ENCODE measurements around the gene PFDN4.

Gene PFDN4

DNA sequence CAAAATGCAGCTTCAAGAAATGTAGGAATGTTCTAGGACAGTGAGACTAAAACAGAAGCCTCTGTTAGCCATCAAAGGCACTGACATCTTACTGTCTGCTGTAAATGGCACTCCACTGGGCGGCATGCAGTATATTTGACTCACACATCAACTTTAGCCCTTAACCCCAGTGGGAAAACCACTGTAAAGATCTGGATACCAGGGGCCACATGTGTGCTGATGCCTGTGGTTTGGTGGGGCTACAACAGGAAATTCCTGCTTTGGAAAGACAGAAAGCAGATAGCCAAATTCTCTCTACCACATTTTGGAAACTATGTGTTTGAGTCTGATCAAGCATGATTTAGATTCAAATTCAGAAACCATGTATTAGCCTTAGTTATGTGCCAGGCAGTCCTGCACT is 4.3 kb downstream of the PFDN4 start:
- no peaks in the 10 kb centered on the region for H3K9me3 ChIP-seq (ENCODE audit: control insufficient read depth in 1 of 2, low read length in 2 of 2)
- H3K27ac ChIP-seq (ENCODE audit: low read depth, low read length): no peak overlapping the region
- no peaks in the 10 kb centered on the region for H3K27me3 ChIP-seq (ENCODE audit: control insufficient read depth in 1 of 2, insufficient read depth in 2 of 2, low read length in 2 of 2)
- H3K4me3 ChIP-seq (ENCODE audit: low read depth in 1 of 2, low read length in 2 of 2): no peak overlapping the region
- peaks cover 3 to 17% of the 10 kb centered on the region in 2 donors for H3K36me3 ChIP-seq (ENCODE audit: control insufficient read depth in 1 of 2, insufficient read depth in 2 of 2, low read length in 2 of 2)
- peaks cover 7 to 12% of the 10 kb centered on the region in 2 donors for H3K4me1 ChIP-seq (ENCODE audit: control insufficient read depth in 1 of 2, insufficient read depth in 2 of 2, low read length in 2 of 2)
- H3K9ac ChIP-seq (ENCODE audit: low read depth in 1 of 2, low read length in 2 of 2): no peak overlapping the region

DNA sequence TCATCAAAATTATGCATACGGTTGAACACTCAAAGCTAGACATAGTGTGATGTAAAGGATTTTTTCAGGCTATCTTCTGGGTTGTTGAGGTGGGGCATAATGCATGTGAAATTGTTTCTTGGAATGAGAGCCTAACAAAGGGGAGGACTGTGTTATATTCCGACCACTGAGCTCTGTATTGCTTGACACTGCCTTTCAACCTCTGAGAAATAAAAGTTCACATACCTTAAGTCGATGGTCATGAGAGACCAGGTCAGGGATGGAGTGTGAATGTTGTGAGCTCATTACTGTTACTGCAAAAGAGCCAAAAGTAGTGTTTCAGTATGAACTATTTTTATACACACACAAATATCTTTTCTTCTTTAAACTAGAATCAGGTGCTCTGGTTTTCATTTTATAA is 5.0 kb downstream of the PFDN4 start:
- H3K27me3 ChIP-seq (ENCODE audit: control insufficient read depth in 1 of 2, insufficient read depth in 2 of 2, low read length in 2 of 2): no peaks in the 10 kb centered on the region
- H3K36me3 ChIP-seq (ENCODE audit: control insufficient read depth in 1 of 2, insufficient read depth in 2 of 2, low read length in 2 of 2): peaks cover 3 to 20% of the 10 kb centered on the region in 2 donors
- H3K4me1 ChIP-seq (ENCODE audit: control insufficient read depth in 1 of 2, insufficient read depth in 2 of 2, low read length in 2 of 2): peaks cover 7 to 12% of the 10 kb centered on the region in 2 donors
- no peak overlapping the region for H3K27ac ChIP-seq (ENCODE audit: low read depth, low read length)
- no peak overlapping the region for H3K9ac ChIP-seq (ENCODE audit: low read depth in 1 of 2, low read length in 2 of 2)
- no peaks in the 10 kb centered on the region for H3K9me3 ChIP-seq (ENCODE audit: control insufficient read depth in 1 of 2, low read length in 2 of 2)
- no peak overlapping the region for H3K4me3 ChIP-seq (ENCODE audit: low read depth in 1 of 2, low read length in 2 of 2)

DNA sequence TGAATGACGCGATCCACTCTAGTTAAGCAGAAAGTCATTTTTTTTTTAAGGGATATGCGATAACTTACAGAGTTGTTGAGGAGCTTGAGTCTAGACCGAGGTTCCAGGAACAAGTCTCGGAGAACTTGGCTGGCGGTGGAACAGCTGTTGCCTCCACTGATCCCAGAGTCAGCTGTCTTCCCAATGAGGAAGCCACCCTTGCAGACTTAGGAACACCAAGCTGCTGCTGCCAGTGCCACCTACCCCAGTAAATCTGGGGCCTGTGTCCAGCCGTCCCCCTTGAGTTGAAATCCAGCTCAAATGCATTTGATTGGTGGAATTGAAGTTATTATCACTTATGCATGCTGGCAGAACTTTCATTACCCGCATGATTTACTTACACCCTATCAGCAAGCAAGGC is 6.7 kb downstream of the PFDN4 start:
- Histone ChIP-seq H3K4me3 (ENCODE audit: low read depth in 1 of 2, low read length in 2 of 2) (no peak overlapping the region), H3K4me1 (ENCODE audit: control insufficient read depth in 1 of 2, insufficient read depth in 2 of 2, low read length in 2 of 2) (peaks cover 0 to 4% of the 10 kb centered on the region in 2 donors), H3K9me3 (ENCODE audit: control insufficient read depth in 1 of 2, low read length in 2 of 2) (no peaks in the 10 kb centered on the region), H3K36me3 (ENCODE audit: control insufficient read depth in 1 of 2, insufficient read depth in 2 of 2, low read length in 2 of 2) (peaks cover 3 to 20% of the 10 kb centered on the region in 2 donors), H3K27me3 (ENCODE audit: control insufficient read depth in 1 of 2, insufficient read depth in 2 of 2, low read length in 2 of 2) (no peaks in the 10 kb centered on the region), H3K27ac (ENCODE audit: low read depth, low read length) (no peak overlapping the region), H3K9ac (ENCODE audit: low read depth in 1 of 2, low read length in 2 of 2) (no peak overlapping the region)

DNA sequence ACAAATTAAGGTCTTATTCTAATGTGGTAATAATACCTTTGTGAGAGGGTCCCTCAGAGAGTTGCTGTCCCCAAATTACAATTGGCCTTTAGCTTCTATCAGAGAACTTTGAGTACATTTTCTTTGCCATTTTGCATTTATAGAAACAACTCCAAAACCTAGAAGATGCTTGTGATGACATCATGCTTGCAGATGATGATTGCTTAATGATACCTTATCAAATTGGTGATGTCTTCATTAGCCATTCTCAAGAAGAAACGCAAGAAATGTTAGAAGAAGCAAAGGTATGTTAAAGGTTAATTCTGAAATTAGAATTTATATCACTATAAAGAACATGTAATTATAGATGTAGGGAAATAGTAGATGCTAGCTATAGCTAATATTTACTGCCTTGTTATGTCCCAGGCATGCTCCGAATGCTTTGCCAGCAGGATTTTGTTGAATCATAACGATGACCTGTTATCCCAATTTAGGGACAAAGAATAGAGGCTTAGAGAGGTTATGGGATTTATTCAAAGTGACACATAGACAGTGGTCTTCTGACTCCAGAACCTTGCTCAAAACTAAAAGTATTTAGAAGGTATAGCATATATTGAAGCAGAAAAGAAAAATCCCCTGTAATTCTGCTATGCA is 7.4 kb downstream of the PFDN4 start:
- peaks cover 3 to 20% of the 10 kb centered on the region in 2 donors for H3K36me3 ChIP-seq (ENCODE audit: control insufficient read depth in 1 of 2, insufficient read depth in 2 of 2, low read length in 2 of 2)
- H3K9me3 ChIP-seq (ENCODE audit: control insufficient read depth in 1 of 2, low read length in 2 of 2): no peaks in the 10 kb centered on the region
- no peak overlapping the region for H3K9ac ChIP-seq (ENCODE audit: low read depth in 1 of 2, low read length in 2 of 2)
- no peak overlapping the region for H3K4me3 ChIP-seq (ENCODE audit: low read depth in 1 of 2, low read length in 2 of 2)
- H3K27ac ChIP-seq (ENCODE audit: low read depth, low read length): no peak overlapping the region
- H3K27me3 ChIP-seq (ENCODE audit: control insufficient read depth in 1 of 2, insufficient read depth in 2 of 2, low read length in 2 of 2): no peaks in the 10 kb centered on the region
- no peaks in the 10 kb centered on the region for H3K4me1 ChIP-seq (ENCODE audit: control insufficient read depth in 1 of 2, insufficient read depth in 2 of 2, low read length in 2 of 2)

DNA sequence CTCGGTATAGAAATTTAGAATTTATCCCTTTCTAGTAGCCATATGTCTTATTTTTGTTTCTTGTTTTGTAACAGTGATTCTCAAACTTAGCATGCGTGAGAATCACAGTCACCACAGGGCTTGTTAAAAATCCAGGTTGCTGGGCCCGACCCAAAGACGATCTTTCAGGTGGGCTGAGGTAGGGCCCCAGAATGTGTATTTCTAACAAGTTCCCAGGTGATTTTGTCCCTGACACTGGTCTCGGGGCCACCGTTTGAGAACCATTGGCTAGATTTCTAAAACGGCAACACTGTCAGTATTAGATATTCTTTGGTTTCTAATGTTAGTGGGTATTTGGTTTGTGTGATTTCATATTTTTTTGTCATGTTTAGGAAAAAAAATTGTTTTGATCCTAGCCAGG is 9.9 kb downstream of the PFDN4 start:
- peaks cover 3 to 20% of the 10 kb centered on the region in 2 donors for H3K36me3 ChIP-seq (ENCODE audit: control insufficient read depth in 1 of 2, insufficient read depth in 2 of 2, low read length in 2 of 2)
- H3K9me3 ChIP-seq (ENCODE audit: control insufficient read depth in 1 of 2, low read length in 2 of 2): no peaks in the 10 kb centered on the region
- H3K9ac ChIP-seq (ENCODE audit: low read depth in 1 of 2, low read length in 2 of 2): no peak overlapping the region
- no peaks in the 10 kb centered on the region for H3K27me3 ChIP-seq (ENCODE audit: control insufficient read depth in 1 of 2, insufficient read depth in 2 of 2, low read length in 2 of 2)
- H3K4me1 ChIP-seq (ENCODE audit: control insufficient read depth in 1 of 2, insufficient read depth in 2 of 2, low read length in 2 of 2): no peaks in the 10 kb centered on the region
- H3K4me3 ChIP-seq (ENCODE audit: low read depth in 1 of 2, low read length in 2 of 2): no peak overlapping the region
- no peak overlapping the region for H3K27ac ChIP-seq (ENCODE audit: low read depth, low read length)

DNA sequence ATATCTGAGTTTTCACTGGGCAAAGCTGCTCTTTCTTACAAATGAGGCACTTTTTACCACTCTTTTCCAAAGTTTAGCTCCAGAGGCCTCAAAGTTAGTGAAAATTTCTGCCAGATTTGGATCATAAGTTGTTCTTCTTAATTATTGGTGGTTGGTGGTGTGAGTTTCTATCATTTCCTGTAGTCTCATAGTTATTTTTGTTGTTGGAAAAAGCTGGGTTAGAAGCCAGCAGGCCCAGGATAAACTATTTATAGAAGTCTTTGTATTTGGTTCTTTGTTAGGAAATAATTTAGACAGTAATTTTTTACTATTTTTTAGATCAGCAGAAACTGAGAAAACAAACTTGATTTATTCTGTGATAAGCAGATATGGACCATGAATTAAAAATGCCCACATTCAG is 10.6 kb downstream of the PFDN4 start:
- Histone ChIP-seq H3K27ac (ENCODE audit: low read depth, low read length) (no peak overlapping the region), H3K4me3 (ENCODE audit: low read depth in 1 of 2, low read length in 2 of 2) (no peak overlapping the region), H3K4me1 (ENCODE audit: control insufficient read depth in 1 of 2, insufficient read depth in 2 of 2, low read length in 2 of 2) (no peaks in the 10 kb centered on the region), H3K9me3 (ENCODE audit: control insufficient read depth in 1 of 2, low read length in 2 of 2) (no peaks in the 10 kb centered on the region), H3K36me3 (ENCODE audit: control insufficient read depth in 1 of 2, insufficient read depth in 2 of 2, low read length in 2 of 2) (peaks cover 3 to 20% of the 10 kb centered on the region in 2 donors), H3K27me3 (ENCODE audit: control insufficient read depth in 1 of 2, insufficient read depth in 2 of 2, low read length in 2 of 2) (no peaks in the 10 kb centered on the region), H3K9ac (ENCODE audit: low read depth in 1 of 2, low read length in 2 of 2) (no peak overlapping the region)

DNA sequence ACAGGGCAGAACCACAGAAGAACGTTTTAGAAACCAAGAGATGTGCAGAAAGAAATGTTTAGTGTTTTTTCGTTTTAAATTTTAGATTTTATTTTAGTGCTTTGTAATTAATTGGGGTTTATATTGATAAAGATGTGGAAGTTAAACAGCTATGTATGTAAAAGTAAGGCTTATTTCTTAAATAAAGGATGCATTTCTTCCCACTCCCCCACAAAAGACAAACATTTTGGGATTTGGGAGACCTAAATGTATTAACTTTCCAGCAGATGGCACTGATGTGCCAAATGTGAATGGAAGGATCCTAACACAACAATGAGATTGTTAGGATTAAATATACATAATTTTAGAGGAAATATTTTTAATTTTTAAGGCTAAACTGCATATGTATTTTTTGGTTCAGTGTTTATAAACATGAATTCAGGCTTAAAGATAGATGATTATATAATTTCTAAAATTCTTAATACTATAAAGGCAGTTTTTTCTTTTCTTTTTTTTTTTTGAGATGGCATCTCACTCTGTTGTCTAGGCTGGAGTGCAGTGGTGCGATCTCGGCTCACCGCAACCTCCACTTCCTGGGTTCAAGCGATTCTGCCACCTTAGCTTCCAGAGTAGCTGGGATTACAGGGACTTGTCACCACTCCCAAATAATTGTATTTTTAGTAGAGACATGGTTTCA is 12.0 kb downstream of the PFDN4 start:
- Histone ChIP-seq H3K27me3 (ENCODE audit: control insufficient read depth in 1 of 2, insufficient read depth in 2 of 2, low read length in 2 of 2) (no peaks in the 10 kb centered on the region), H3K36me3 (ENCODE audit: control insufficient read depth in 1 of 2, insufficient read depth in 2 of 2, low read length in 2 of 2) (peaks cover 3 to 17% of the 10 kb centered on the region in 2 donors), H3K4me3 (ENCODE audit: low read depth in 1 of 2, low read length in 2 of 2) (no peak overlapping the region), H3K4me1 (ENCODE audit: control insufficient read depth in 1 of 2, insufficient read depth in 2 of 2, low read length in 2 of 2) (no peaks in the 10 kb centered on the region), H3K27ac (ENCODE audit: low read depth, low read length) (no peak overlapping the region), H3K9ac (ENCODE audit: low read depth in 1 of 2, low read length in 2 of 2) (no peak overlapping the region), H3K9me3 (ENCODE audit: control insufficient read depth in 1 of 2, low read length in 2 of 2) (no peaks in the 10 kb centered on the region)

DNA sequence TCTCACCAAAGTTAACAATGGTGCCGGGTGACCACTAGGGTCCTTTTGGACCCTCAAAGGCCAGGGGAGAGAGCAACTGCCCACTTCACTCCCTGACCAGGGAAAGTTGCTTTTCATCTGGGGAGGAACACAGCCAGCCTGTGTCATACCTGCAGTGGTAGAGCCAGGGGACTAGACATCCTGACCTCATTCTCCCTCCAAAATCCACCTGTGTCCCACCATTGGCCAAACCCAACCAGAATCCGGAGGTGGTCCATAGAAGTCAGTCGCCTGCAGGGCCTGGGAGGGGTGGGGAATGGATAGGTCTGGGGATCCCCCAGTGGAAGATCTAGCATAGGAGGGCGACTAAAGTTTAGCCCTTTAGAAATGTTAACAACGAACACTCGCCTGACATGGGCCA is 12.8 kb downstream of the PFDN4 start:
- H3K27ac ChIP-seq (ENCODE audit: low read depth, low read length): no peak overlapping the region
- no peaks in the 10 kb centered on the region for H3K4me1 ChIP-seq (ENCODE audit: control insufficient read depth in 1 of 2, insufficient read depth in 2 of 2, low read length in 2 of 2)

DNA sequence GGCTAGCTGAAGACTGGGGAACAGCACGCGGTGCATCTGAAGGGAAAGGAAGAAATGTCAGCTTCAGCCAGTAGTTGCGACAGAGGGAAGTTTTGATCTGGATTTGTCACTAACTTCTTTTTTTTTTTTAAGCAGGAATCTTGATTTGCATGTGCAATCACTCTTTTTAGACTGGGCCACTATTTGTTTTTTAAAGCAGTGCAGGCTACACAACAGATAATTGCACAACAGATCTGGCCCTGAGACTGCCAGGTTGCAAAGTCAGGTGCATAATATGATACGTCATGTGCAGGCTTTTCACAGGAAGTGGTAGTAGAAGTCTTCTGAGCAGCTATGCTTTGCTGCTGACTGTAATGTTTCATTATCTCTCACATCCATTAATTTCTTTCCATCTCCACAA is 13.5 kb downstream of the PFDN4 start:
- Histone ChIP-seq H3K27ac (ENCODE audit: low read depth, low read length) (no peak overlapping the region), H3K36me3 (ENCODE audit: control insufficient read depth in 1 of 2, insufficient read depth in 2 of 2, low read length in 2 of 2) (peaks cover 0 to 9% of the 10 kb centered on the region in 2 donors), H3K9me3 (ENCODE audit: control insufficient read depth in 1 of 2, low read length in 2 of 2) (no peaks in the 10 kb centered on the region)

More for the DNA sequence above, 12.8 kb downstream of the PFDN4 start:
- H3K4me3 ChIP-seq (ENCODE audit: low read depth in 1 of 2, low read length in 2 of 2): no peak overlapping the region
- H3K9ac ChIP-seq (ENCODE audit: low read depth in 1 of 2, low read length in 2 of 2): no peak overlapping the region
- H3K27me3 ChIP-seq (ENCODE audit: control insufficient read depth in 1 of 2, insufficient read depth in 2 of 2, low read length in 2 of 2): no peaks in the 10 kb centered on the region
- H3K9me3 ChIP-seq (ENCODE audit: control insufficient read depth in 1 of 2, low read length in 2 of 2): no peaks in the 10 kb centered on the region
- H3K36me3 ChIP-seq (ENCODE audit: control insufficient read depth in 1 of 2, insufficient read depth in 2 of 2, low read length in 2 of 2): peaks cover 3 to 9% of the 10 kb centered on the region in 2 donors

DNA sequence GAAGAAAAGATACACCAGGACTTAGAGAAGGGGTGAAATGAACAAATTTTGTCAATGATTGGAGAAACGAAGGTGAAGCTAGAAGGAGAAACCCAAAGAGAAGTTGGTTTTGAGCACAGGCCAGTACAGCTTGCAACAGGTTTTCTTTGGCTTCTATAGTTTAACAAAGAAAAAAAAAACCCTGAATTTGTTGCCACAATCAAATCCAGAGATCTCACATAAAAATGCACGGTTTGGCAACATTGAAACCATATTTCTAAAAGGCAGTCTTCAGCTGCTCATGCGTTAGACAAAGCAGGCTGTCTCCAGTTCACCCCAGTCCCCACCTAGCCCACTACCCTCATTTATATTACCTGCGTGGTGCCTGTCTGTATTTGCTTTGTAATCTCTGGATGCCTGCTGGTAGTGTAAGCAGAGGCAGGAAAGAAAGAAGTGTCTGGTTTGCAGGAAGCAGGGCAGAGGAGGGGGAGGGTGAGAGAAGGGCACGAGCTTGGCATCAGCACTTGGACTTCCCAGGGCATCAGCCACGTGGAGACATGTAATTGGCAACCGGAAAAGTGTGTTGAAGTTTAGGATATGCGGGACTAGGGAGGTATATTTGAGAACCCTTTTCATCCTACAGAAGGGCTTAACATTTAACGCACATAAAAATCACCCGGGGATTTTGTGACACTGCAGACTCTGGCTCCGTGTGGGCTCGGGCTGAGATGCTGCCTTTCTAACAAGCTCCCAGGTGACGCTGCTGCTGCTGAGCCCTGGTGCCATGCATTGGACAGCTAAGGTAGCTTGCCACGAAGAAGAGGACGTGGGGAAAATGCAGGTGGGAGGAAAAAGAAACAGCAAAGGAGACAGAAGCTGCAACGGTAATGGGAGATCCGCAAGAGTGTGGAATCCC is 14.4 kb downstream of the PFDN4 start:
- no peaks in the 10 kb centered on the region for H3K9me3 ChIP-seq (ENCODE audit: control insufficient read depth in 1 of 2, low read length in 2 of 2)
- no peak overlapping the region for H3K9ac ChIP-seq (ENCODE audit: low read depth in 1 of 2, low read length in 2 of 2)
- no peak overlapping the region for H3K27ac ChIP-seq (ENCODE audit: low read depth, low read length)

More for the DNA sequence above, 13.5 kb downstream of the PFDN4 start:
- no peak overlapping the region for H3K4me3 ChIP-seq (ENCODE audit: low read depth in 1 of 2, low read length in 2 of 2)
- no peaks in the 10 kb centered on the region for H3K4me1 ChIP-seq (ENCODE audit: control insufficient read depth in 1 of 2, insufficient read depth in 2 of 2, low read length in 2 of 2)
- no peaks in the 10 kb centered on the region for H3K27me3 ChIP-seq (ENCODE audit: control insufficient read depth in 1 of 2, insufficient read depth in 2 of 2, low read length in 2 of 2)
- H3K9ac ChIP-seq (ENCODE audit: low read depth in 1 of 2, low read length in 2 of 2): no peak overlapping the region

More for the DNA sequence above, 14.4 kb downstream of the PFDN4 start:
- no peak overlapping the region for H3K4me3 ChIP-seq (ENCODE audit: low read depth in 1 of 2, low read length in 2 of 2)
- H3K36me3 ChIP-seq (ENCODE audit: control insufficient read depth in 1 of 2, insufficient read depth in 2 of 2, low read length in 2 of 2): peaks cover 0 to 3% of the 10 kb centered on the region in 2 donors
- H3K27me3 ChIP-seq (ENCODE audit: control insufficient read depth in 1 of 2, insufficient read depth in 2 of 2, low read length in 2 of 2): no peaks in the 10 kb centered on the region
- H3K4me1 ChIP-seq (ENCODE audit: control insufficient read depth in 1 of 2, insufficient read depth in 2 of 2, low read length in 2 of 2): no peaks in the 10 kb centered on the region
